Calu3 (cell line): ENCODE results near the gene ANKRD60. TPM values are rescaled to one million over a fixed set of nuclear protein-coding genes. Genes with fewer than 3 reads are reported as not detected.

Experiments
- BruUV-seq: library from RNA; stranded (reverse); fragments of 400-500 nt; replicated peaks from 2 replicates; lab custom pipeline; 2021; lab: Mats Ljungman, UMichigan
- CTCF ChIA-PET: fragments of 300-600 bp; sonication (Branson Sonifier 250); formaldehyde crosslinking; loops from one replicate; lab custom pipeline; 2022; ENCODE audit warnings: antibody characterized with exemption; lab: Charles Lee
- DNase-seq: peaks from one replicate; pipeline ENCODE4 v3.0.0; 2022
- H3K27ac Mint-ChIP-seq: one replicate; pipeline ENCODE4 v1.8.0; 2022; ENCODE audit warnings: mixed read lengths; ENCODE audit not compliant: unreplicated experiment
- H3K27me3 Mint-ChIP-seq: one replicate; pipeline ENCODE4 v1.8.0; 2022; ENCODE audit warnings: mixed read lengths; ENCODE audit not compliant: unreplicated experiment
- H3K36me3 Mint-ChIP-seq: one replicate; pipeline ENCODE4 v1.8.0; 2022; ENCODE audit warnings: mild to moderate bottlenecking, moderate library complexity, mixed read lengths; ENCODE audit not compliant: insufficient read depth, unreplicated experiment
- H3K4me1 Mint-ChIP-seq: one replicate; pipeline ENCODE4 v1.8.0; 2022; ENCODE audit warnings: mild to moderate bottlenecking, low read depth, mixed read lengths; ENCODE audit not compliant: unreplicated experiment
- H3K4me3 Mint-ChIP-seq: one replicate; pipeline ENCODE4 v1.8.0; 2022; ENCODE audit warnings: mild to moderate bottlenecking, low read depth, moderate library complexity, mixed read lengths; ENCODE audit not compliant: unreplicated experiment
- H3K9me3 Mint-ChIP-seq: one replicate; pipeline ENCODE4 v1.8.0; 2022; ENCODE audit warnings: low read depth, mixed read lengths; ENCODE audit not compliant: unreplicated experiment
- intact Hi-C: fragments of 100-400 bp; cut with micrococcal nuclease; formaldehyde crosslinking; loops from one replicate; pipeline ENCODE4 v1.10.0; 2022; ENCODE audit not compliant: unreplicated experiment
- total RNA-seq: library from RNA; stranded (reverse); gene quantifications from 2 replicates; pipeline ENCODE4 v1.2.3, GENCODE V29; 2022
- TF ChIP-seq, protein P1 (sequence below): fragments of 200-600 bp; IDR thresholded peaks from one replicate; pipeline ENCODE4 v1.8.0; 2022; ENCODE audit warnings: antibody characterized with exemption; ENCODE audit not compliant: unreplicated experiment

Gene ANKRD60
- total RNA-seq, 1 experiment from 2014 or later = not detected

DNA sequence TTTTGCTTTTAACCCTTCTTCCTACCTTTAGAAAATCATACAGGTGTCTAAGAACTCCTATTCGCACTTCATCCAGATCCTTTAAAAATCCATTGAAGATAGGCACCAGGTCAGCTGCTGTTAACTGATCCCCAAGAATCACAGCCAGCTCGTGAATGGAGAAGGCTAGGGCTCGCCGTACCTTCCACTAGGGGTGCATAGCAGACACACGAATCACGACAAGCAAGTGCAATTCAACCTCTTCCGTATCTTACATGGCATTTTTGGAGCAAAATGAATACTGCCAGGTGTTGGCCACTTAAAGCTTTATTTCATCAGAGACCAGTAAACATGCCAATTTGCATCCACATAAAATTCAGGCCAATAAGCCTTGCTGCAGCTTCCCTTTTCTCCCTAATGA lies 10.8 kb upstream of the ANKRD60 start:
- no peaks in the 10 kb centered on the region for H3K9me3 Mint-ChIP-seq
- BruUV-seq = no TSS peak
- CTCF ChIA-PET = interaction anchor here (0.6 to 0.9 kb wide), 3 partner anchors 10 to 1209 kb away, joined by 3 to 9 read pairs (median 5); no protein-coding TSS in a partner anchor
- H3K27me3 Mint-ChIP-seq = no peaks in the 10 kb centered on the region
- TF ChIP-seq, protein P1, sequence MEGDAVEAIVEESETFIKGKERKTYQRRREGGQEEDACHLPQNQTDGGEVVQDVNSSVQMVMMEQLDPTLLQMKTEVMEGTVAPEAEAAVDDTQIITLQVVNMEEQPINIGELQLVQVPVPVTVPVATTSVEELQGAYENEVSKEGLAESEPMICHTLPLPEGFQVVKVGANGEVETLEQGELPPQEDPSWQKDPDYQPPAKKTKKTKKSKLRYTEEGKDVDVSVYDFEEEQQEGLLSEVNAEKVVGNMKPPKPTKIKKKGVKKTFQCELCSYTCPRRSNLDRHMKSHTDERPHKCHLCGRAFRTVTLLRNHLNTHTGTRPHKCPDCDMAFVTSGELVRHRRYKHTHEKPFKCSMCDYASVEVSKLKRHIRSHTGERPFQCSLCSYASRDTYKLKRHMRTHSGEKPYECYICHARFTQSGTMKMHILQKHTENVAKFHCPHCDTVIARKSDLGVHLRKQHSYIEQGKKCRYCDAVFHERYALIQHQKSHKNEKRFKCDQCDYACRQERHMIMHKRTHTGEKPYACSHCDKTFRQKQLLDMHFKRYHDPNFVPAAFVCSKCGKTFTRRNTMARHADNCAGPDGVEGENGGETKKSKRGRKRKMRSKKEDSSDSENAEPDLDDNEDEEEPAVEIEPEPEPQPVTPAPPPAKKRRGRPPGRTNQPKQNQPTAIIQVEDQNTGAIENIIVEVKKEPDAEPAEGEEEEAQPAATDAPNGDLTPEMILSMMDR = no peak
- no peak for DNase-seq
- intact Hi-C loops = loop anchor here (5.0 to 10.0 kb wide), 3 partner anchors 146 to 596 kb away; partner anchors contain the start of genes STX16 and VAPB
- H3K27ac Mint-ChIP-seq = no peak overlapping the region
- H3K4me1 Mint-ChIP-seq = no peaks in the 10 kb centered on the region
- H3K36me3 Mint-ChIP-seq = peaks cover 13% of the 10 kb centered on the region
- no peak overlapping the region for H3K4me3 Mint-ChIP-seq

DNA sequence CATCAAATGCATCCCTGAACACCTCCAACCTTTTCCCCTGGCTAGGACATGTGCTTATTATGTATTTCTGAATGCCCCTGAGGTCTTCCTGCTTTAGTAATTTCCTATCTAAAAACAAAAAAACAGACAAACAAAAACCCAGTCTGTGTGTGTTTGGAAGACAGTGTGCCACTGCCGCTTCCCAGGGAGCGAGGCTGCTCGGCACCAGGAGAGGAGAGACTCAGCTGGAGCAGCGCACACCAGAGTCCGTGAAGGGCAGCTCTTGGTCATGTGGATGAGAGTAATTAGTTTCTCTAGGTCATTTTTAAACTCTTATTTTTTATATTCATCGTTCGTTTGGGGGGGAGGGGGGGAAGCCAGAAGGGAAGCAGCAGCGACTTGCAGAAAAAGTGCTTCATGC lies 10.0 kb upstream of the ANKRD60 start:
- Mint-ChIP-seq H3K9me3 (no peaks in the 10 kb centered on the region), H3K4me1 (no peaks in the 10 kb centered on the region), H3K36me3 (peaks cover 13% of the 10 kb centered on the region), H3K4me3 (no peak overlapping the region), H3K27me3 (no peaks in the 10 kb centered on the region), H3K27ac (no peak overlapping the region)
- DNase-seq = no peak
- no TSS peak for BruUV-seq
- TF ChIP-seq, protein P1 = no peak
- CTCF ChIA-PET = interaction anchor here (0.6 to 0.9 kb wide), 2 partner anchors 11 to 551 kb away, joined by 3 to 5 read pairs; no protein-coding TSS in a partner anchor
- intact Hi-C loops = loop anchor here (5.0 to 10.0 kb wide), 3 partner anchors 146 to 596 kb away; partner anchors contain the start of genes STX16 and VAPB

DNA sequence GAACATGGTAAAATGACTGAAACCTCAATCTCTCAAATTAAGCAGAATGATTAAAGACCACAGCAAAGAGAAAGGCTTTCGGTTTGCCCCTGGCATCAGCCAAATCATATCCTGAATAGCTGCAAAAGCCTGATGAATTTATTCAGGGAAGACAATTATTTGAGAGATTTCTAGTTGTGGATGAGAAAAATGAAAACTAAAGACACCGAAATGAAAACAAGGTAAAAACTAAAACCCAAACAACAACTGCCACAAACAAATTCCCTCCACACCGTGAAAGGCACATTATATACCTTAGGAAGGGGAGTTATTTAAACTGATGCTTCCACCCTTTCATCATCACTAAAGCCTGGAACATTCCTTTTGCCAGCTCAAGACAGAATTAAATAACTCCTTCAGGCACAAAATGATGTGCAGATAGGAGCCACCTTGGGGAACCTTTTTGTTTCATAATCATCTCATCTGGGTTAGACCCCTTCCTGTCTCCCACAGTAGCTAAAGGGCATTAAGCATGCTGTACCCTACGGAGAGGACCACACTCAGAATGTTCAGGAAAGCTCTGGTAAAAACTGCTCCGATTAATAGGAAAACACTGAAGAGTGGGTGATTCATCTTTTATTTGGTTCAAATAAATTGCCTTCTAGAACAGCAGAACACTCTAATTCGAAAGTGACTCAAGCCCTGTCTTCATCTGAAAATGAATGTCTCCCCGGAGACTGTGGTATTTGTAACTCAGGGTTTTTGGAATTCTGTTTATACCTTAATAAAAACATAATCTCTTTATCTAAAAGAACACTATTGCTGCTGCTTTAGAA lies 9.1 kb upstream of the ANKRD60 start:
- Mint-ChIP-seq H3K4me3 (peak overlapping the region; percentile 73), H3K9me3 (no peaks in the 10 kb centered on the region), H3K4me1 (no peaks in the 10 kb centered on the region), H3K27ac (no peak overlapping the region), H3K36me3 (peaks cover 13% of the 10 kb centered on the region), H3K27me3 (no peaks in the 10 kb centered on the region)
- TF ChIP-seq, protein P1 = peak; percentile 12
- intact Hi-C loops = loop anchor here (1.0 to 10.0 kb wide), 4 partner anchors 147 to 597 kb away; partner anchors contain the start of genes STX16 and VAPB
- DNase-seq = no peak
- CTCF ChIA-PET = interaction anchor here (1.0 kb wide), 1 partner anchor 414 kb away, joined by 3 read pairs; the partner anchor contains the start of gene STX16
- BruUV-seq = no TSS peak

DNA sequence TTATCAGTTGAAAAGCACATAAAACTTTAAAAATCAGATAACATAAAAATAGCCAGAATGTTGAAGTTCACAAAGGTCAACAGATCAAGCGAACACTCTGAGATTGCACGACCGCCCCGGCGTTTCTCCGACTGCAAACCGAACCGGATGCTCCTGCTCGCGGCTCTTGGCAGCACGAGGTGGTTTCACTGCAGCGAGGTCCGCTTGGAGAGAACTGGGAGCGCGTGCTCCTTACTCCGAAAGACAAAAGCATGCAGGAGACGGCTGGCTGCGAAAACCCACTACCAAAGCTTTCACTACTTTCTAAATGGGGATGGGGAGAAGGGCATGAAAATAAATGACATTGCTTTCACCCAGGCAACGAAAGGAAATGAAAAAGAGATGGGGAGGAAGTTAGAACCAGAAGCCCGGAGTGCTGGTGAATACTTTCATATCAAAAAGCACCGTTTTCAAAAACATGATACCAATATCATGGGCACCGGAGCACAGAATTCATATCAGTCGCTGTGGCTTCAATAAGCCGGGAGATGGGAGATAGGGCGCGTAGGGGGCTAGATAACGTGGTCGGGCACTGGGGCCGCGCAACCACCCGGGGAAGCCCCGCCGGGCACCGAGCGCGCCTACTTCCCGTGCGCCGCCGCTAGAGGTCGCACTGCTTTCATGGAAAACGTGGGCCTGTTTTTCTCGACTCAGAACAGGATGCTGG lies 8.3 kb upstream of the ANKRD60 start:
- CTCF ChIA-PET = no interaction called here
- no peak overlapping the region for H3K27ac Mint-ChIP-seq
- peak overlapping the region; percentile 73 for H3K4me3 Mint-ChIP-seq

More for the DNA sequence above, 8.3 kb upstream of the ANKRD60 start:
- no peaks in the 10 kb centered on the region for H3K27me3 Mint-ChIP-seq
- no peaks in the 10 kb centered on the region for H3K4me1 Mint-ChIP-seq
- peak; percentile 90 for DNase-seq
- intact Hi-C loops = loop anchor here (1.0 to 10.0 kb wide), 4 partner anchors 148 to 598 kb away; partner anchors contain the start of genes STX16 and VAPB
- peaks cover 18% of the 10 kb centered on the region for H3K36me3 Mint-ChIP-seq
- TF ChIP-seq, protein P1 = peak; percentile 96
- no peaks in the 10 kb centered on the region for H3K9me3 Mint-ChIP-seq
- BruUV-seq = no TSS peak
